NT2/D1 (cell line): ENCODE measurements around the gene VTI1A.
"Not testable (repeated sequence)": the region's sequence is repeated elsewhere in the genome, so short reads cannot be mapped to it uniquely, and the experiment has no call there.

Source experiments
- DNase-seq: peaks from one replicate; pipeline ENCODE4 v3.0.0-alpha.2; 2011; ENCODE audit warnings: low read depth, low spot score
- H3K27me3 ChIP-seq: 2 replicates; pipeline ENCODE4 v1.6.0; 2011; ENCODE audit warnings: mild to moderate bottlenecking; ENCODE audit not compliant: insufficient read length, insufficient read depth
- H3K36me3 ChIP-seq: 2 replicates; pipeline ENCODE4 v1.6.1; 2011; ENCODE audit warnings: mild to moderate bottlenecking, low read length, mixed read lengths; ENCODE audit not compliant: insufficient read depth, insufficient read length
- H3K4me1 ChIP-seq: 2 replicates; pipeline ENCODE4 v1.5.1; 2011; ENCODE audit not compliant: insufficient read depth, insufficient read length
- H3K4me3 ChIP-seq: 2 replicates; pipeline ENCODE4 v1.5.1; 2011; ENCODE audit warnings: low read depth; ENCODE audit not compliant: insufficient read length
- H3K9ac ChIP-seq: 2 replicates; pipeline ENCODE4 v1.6.0; 2011; ENCODE audit warnings: low read depth; ENCODE audit not compliant: insufficient read length
- H3K9me3 ChIP-seq: 2 replicates; pipeline ENCODE4 v1.5.1; 2011; ENCODE audit warnings: mild to moderate bottlenecking, low read length; ENCODE audit not compliant: insufficient read depth
- SUZ12 ChIP-seq: IDR thresholded peaks from 2 replicates; pipeline ENCODE4 v1.6.1; 2011; ENCODE audit not compliant: insufficient read length, insufficient read depth; ENCODE audit errors: extremely low read depth
- YY1 ChIP-seq: IDR thresholded peaks from 2 replicates; pipeline ENCODE4 v1.6.1; 2011; ENCODE audit not compliant: insufficient read length, insufficient read depth

The VTI1A gene

GRCh38 chr10:112859793-112860192 lies 412.8 kb downstream of the VTI1A start:
- H3K36me3 ChIP-seq = no peaks in the 10 kb centered on the region
- DNase-seq = no peak
- no peaks in the 10 kb centered on the region for H3K4me1 ChIP-seq
- no peak overlapping the region for H3K9ac ChIP-seq
- TF ChIP-seq SUZ12 = no peak
- TF ChIP-seq YY1 = no peak
- no peak overlapping the region for H3K4me3 ChIP-seq
- peaks cover 16% of the 10 kb centered on the region for H3K9me3 ChIP-seq
- H3K27me3 ChIP-seq = no peaks in the 10 kb centered on the region

- H3K27me3 ChIP-seq, H3K4me3 ChIP-seq: not testable (repeated sequence)
Observed at GRCh38 chr10:112863461-112863860, 416.4 kb downstream of the VTI1A start.

More at GRCh38 chr10:112863461-112863860, 416.4 kb downstream of the VTI1A start:
- H3K36me3 ChIP-seq, H3K9ac ChIP-seq, DNase-seq, H3K4me1 ChIP-seq: not testable (repeated sequence)
- H3K9me3 ChIP-seq = peaks cover 26% of the 10 kb centered on the region
